ENCODE measurements around the gene MYMK. TPM values are rescaled to one million over a fixed set of nuclear protein-coding genes. Genes with fewer than 3 reads are reported as not detected.

Gene MYMK
- total and polyA plus RNA-seq, 2 of the 4 experiments (the other 2 are of a cell fraction) = not detected

GRCh38 chr9:133571391-133571890 lies 46.7 kb upstream of the MYMK start:
- no TSS peak for BruUV-seq (replicated peaks)
- no peak overlapping the region for H4K8ac ChIP-seq (ENCODE audit: low read depth in 2 of 2, low read length in 2 of 2)
- no peaks in the 10 kb centered on the region for H3K9me3 ChIP-seq (ENCODE audit: control insufficient read depth, insufficient read depth, low read length)
- H2BK20ac ChIP-seq (ENCODE audit: low read depth, low read length) = no peak overlapping the region
- no peak overlapping the region for H2AK9ac ChIP-seq (replicated peaks; ENCODE audit: low read depth, low read length, poor library complexity)
- ChIA-PET POLR2A (ENCODE audit: unreplicated experiment) (no interaction called here), CTCF (no interaction called here)
- no peak overlapping the region for H3K14ac ChIP-seq (replicated peaks; ENCODE audit: low read depth, low read length)
- H3K18ac ChIP-seq (ENCODE audit: low read depth, low read length) = no peak overlapping the region
- H3K36me3 ChIP-seq (ENCODE audit: control insufficient read depth, insufficient read depth, low read length) = no peaks in the 10 kb centered on the region
- ATAC-seq (ENCODE audit: low read depth) = no peak
- peaks cover 40% of the 10 kb centered on the region for H3K27me3 ChIP-seq (ENCODE audit: control insufficient read depth, insufficient read depth, low read length)
- TF ChIP-seq CHD1 (IDR thresholded peaks at IDR 0.05; ENCODE audit: low read depth, low read length) = no peak
- TF ChIP-seq CTCF (conservative IDR thresholded peaks at IDR 0.05; ENCODE audit: low read depth, low read length) = no peak
- no peak overlapping the region for H2AFZ ChIP-seq (replicated peaks; ENCODE audit: low read length, poor library complexity)
- no peaks in the 10 kb centered on the region for H3K4me1 ChIP-seq (ENCODE audit: control insufficient read depth, insufficient read depth, low read length)
- H2AK5ac ChIP-seq (ENCODE audit: low read depth, low read length) = no peak overlapping the region
- no peaks in the 10 kb centered on the region for H3K79me1 ChIP-seq (ENCODE audit: low read depth in 1 of 2, low read length in 2 of 2)
- no peaks in the 10 kb centered on the region for H3K9me1 ChIP-seq (ENCODE audit: insufficient read depth, low read length)
- no peaks in the 10 kb centered on the region for H4K20me1 ChIP-seq (ENCODE audit: insufficient read depth, low read length)
- H4K91ac ChIP-seq (ENCODE audit: insufficient read depth, low read depth, low read length) = no peak overlapping the region
- WGBS, 2 experiments (ENCODE audit: extremely low coverage in 2 of 2, insufficient read length in 1 of 2) = 69% methylated on average over 5 of the region's 9 CpGs; no CpG with 5 or more reads in 1 of the 2 experiments
- H2BK120ac ChIP-seq (ENCODE audit: low read depth, low read length) = no peak overlapping the region
- DNase-seq = no peak
- no peak overlapping the region for H4K5ac ChIP-seq (ENCODE audit: low read depth, low read length)
- H2BK5ac ChIP-seq (ENCODE audit: low read depth, low read length, poor library complexity, severe bottlenecking) = no peak overlapping the region
- H3K56ac ChIP-seq (ENCODE audit: extremely low read depth, insufficient read depth, low read length) = no peak overlapping the region
- intact Hi-C loops (cut with micrococcal nuclease) = no loop called here
- in situ Hi-C loops (cut with MboI; ENCODE audit: low sequenced_read_pairs) = no loop called here
- no peak overlapping the region for H2BK15ac ChIP-seq (ENCODE audit: low read depth, low read length)
- H3K4me2 ChIP-seq (ENCODE audit: low read depth, low read length) = no peak overlapping the region
- dilution Hi-C loops (cut with HindIII; ENCODE audit: low sequenced_read_pairs, unreplicated experiment) = no loop called here
- H3K4me3 ChIP-seq (ENCODE audit: insufficient read depth, low read depth, low read length) = no peak overlapping the region
- no peak overlapping the region for H3K9ac ChIP-seq (ENCODE audit: low read depth, low read length)
- no peak overlapping the region for H3K4ac ChIP-seq (ENCODE audit: low read depth, low read length)
- no peak overlapping the region for H3K27ac ChIP-seq (ENCODE audit: insufficient read depth, low read length)
- H3K23ac ChIP-seq (ENCODE audit: low read depth, low read length) = no peak overlapping the region
